ENCODE measurements around the gene NPTX1.

DNA sequence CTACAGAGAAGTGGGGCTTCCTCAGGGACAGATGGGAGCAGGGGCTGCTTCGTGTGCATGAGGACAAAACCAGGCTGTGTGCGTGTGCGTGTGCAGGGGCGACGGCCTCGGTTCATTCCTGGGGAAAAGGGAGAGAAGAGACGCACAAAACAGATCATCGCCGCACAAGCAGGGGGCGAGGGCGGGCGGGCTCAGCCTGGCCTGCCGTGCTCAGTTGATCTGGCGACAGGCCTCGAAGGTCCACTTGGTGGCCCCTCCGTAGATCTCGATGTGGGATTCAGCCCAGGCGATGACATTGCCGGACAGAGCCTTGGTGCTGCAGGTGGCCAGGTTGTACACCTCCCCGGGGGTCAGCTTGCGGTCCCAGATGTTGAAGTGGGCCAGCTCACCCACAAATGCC lies 5.8 kb downstream of the NPTX1 start:
- TF ChIP-seq, protein P1, sequence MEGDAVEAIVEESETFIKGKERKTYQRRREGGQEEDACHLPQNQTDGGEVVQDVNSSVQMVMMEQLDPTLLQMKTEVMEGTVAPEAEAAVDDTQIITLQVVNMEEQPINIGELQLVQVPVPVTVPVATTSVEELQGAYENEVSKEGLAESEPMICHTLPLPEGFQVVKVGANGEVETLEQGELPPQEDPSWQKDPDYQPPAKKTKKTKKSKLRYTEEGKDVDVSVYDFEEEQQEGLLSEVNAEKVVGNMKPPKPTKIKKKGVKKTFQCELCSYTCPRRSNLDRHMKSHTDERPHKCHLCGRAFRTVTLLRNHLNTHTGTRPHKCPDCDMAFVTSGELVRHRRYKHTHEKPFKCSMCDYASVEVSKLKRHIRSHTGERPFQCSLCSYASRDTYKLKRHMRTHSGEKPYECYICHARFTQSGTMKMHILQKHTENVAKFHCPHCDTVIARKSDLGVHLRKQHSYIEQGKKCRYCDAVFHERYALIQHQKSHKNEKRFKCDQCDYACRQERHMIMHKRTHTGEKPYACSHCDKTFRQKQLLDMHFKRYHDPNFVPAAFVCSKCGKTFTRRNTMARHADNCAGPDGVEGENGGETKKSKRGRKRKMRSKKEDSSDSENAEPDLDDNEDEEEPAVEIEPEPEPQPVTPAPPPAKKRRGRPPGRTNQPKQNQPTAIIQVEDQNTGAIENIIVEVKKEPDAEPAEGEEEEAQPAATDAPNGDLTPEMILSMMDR (conservative IDR thresholded peaks at IDR 0.05 in 1 of 2, IDR thresholded peaks at IDR 0.05 in 1 of 2; ENCODE audit: extremely low read depth in 1 of 2, insufficient read depth in 1 of 2, low read depth in 1 of 2, low read length in 2 of 2) = no peak
- no peak for TF ChIP-seq EZH2 (IDR thresholded peaks at IDR 0.05; ENCODE audit: borderline replicate concordance, low read length)

All from mammary epithelial cell (primary cell).